ENCODE measurements around the gene MRNIP.
"Not testable (repeated sequence)": the region's sequence is repeated elsewhere in the genome, so short reads cannot be mapped to it uniquely, and the experiment has no call there.

The MRNIP gene

GRCh38 chr5:179875741-179876609 is 17.4 kb upstream of the MRNIP start:
- H3K4me3 ChIP-seq (ENCODE audit: low read depth, low read length) = no peak overlapping the region
- no peak for TF ChIP-seq CTCF (IDR thresholded peaks at IDR 0.05; ENCODE audit: insufficient read depth, low read depth, low read length, missing control alignments)
- DNase-seq (ENCODE audit: low read depth) = no peak

GRCh38 chr5:179874536-179875292 is 16.1 kb upstream of the MRNIP start:
- TF ChIP-seq CTCF (IDR thresholded peaks at IDR 0.05; ENCODE audit: insufficient read depth, low read depth, low read length, missing control alignments) = no peak
- DNase-seq (ENCODE audit: low read depth) = no peak
- H3K4me3 ChIP-seq (ENCODE audit: low read depth, low read length) = no peak overlapping the region

GRCh38 chr5:179874136-179874535 is 15.5 kb upstream of the MRNIP start:
- TF ChIP-seq CTCF (IDR thresholded peaks at IDR 0.05; ENCODE audit: insufficient read depth, low read depth, low read length, missing control alignments) = no peak
- DNase-seq (ENCODE audit: low read depth) = no peak
- no peak overlapping the region for H3K4me3 ChIP-seq (ENCODE audit: low read depth, low read length)

GRCh38 chr5:179873588-179874110 is 15.0 kb upstream of the MRNIP start:
- no peak overlapping the region for H3K4me3 ChIP-seq (ENCODE audit: low read depth, low read length)
- no peak for TF ChIP-seq CTCF (IDR thresholded peaks at IDR 0.05; ENCODE audit: insufficient read depth, low read depth, low read length, missing control alignments)
- DNase-seq (ENCODE audit: low read depth) = no peak

GRCh38 chr5:179872828-179873575 is 14.4 kb upstream of the MRNIP start:
- no peak overlapping the region for H3K4me3 ChIP-seq (ENCODE audit: low read depth, low read length)
- TF ChIP-seq CTCF (IDR thresholded peaks at IDR 0.05; ENCODE audit: insufficient read depth, low read depth, low read length, missing control alignments) = no peak
- DNase-seq (ENCODE audit: low read depth) = no peak

- TF ChIP-seq CTCF (IDR thresholded peaks at IDR 0.05; ENCODE audit: insufficient read depth, low read depth, low read length, missing control alignments) = no peak
- no peak overlapping the region for H3K4me3 ChIP-seq (ENCODE audit: low read depth, low read length)
- no peak for DNase-seq (ENCODE audit: low read depth)
Observed at GRCh38 chr5:179872055-179872827, 13.6 kb upstream of the MRNIP start.

GRCh38 chr5:179871533-179871932 is 12.9 kb upstream of the MRNIP start:
- not testable (repeated sequence) for DNase-seq (ENCODE audit: low read depth); H3K4me3 ChIP-seq (ENCODE audit: low read depth, low read length)

Measured in GM12865 (cell line).